WTC11 (cell line): Measurements from ENCODE around the gene CLCN6. TPM values are rescaled to one million over a fixed set of nuclear protein-coding genes. Genes with fewer than 3 reads are reported as not detected.

Source experiments
- ATF1 ChIP-seq: sonication (generic); formaldehyde crosslinking; IDR thresholded peaks from 2 replicates; pipeline ENCODE4 v1.8.1; 2023; ENCODE audit warnings: mild to moderate bottlenecking, moderate library complexity, missing genetic modification reagents
- CREB1 ChIP-seq: sonication (generic); formaldehyde crosslinking; IDR thresholded peaks from 2 replicates; pipeline ENCODE4 v1.8.0; 2023; ENCODE audit warnings: mild to moderate bottlenecking, missing genetic modification reagents
- CREM ChIP-seq: sonication (generic); formaldehyde crosslinking; IDR thresholded peaks from 2 replicates; pipeline ENCODE4 v1.8.1; 2022; ENCODE audit warnings: mild to moderate bottlenecking, missing genetic modification reagents, moderate library complexity
- CTCF ChIP-seq: fragments of 200-600 bp; IDR thresholded peaks from 2 replicates; pipeline ENCODE4 v1.8.0; 2022; ENCODE audit warnings: antibody characterized with exemption
- E2F1 ChIP-seq: sonication (generic); formaldehyde crosslinking; IDR thresholded peaks from 2 replicates; pipeline ENCODE4 v1.8.0; 2022; ENCODE audit warnings: mild to moderate bottlenecking, missing genetic modification reagents
- E2F5 ChIP-seq: sonication (generic); formaldehyde crosslinking; IDR thresholded peaks from 2 replicates; pipeline ENCODE4 v1.8.1; 2022; ENCODE audit warnings: mild to moderate bottlenecking, moderate library complexity, missing genetic modification reagents
- ERG ChIP-seq: fragments of 250-450 bp; sonication (Bioruptor Pico); IDR thresholded peaks from 2 replicates; pipeline ENCODE4 v1.8.0; 2021; ENCODE audit warnings: mild to moderate bottlenecking
- ESRRA ChIP-seq: sonication (generic); formaldehyde crosslinking; IDR thresholded peaks from 2 replicates; pipeline ENCODE4 v1.8.1; 2022; ENCODE audit warnings: mild to moderate bottlenecking, missing genetic modification reagents, borderline replicate concordance
- FOXJ3 ChIP-seq: sonication (generic); formaldehyde crosslinking; IDR thresholded peaks from 2 replicates; pipeline ENCODE4 v1.9.0; 2021; ENCODE audit warnings: missing genetic modification reagents, mild to moderate bottlenecking, borderline replicate concordance
- FOXP1 ChIP-seq: sonication (generic); formaldehyde crosslinking; IDR thresholded peaks from 2 replicates; pipeline ENCODE4 v1.8.0; 2022; ENCODE audit warnings: missing genetic modification reagents, mild to moderate bottlenecking, moderate library complexity, borderline replicate concordance
- JUN ChIP-seq: sonication (generic); formaldehyde crosslinking; IDR thresholded peaks from 2 replicates; pipeline ENCODE4 v1.8.0; 2023; ENCODE audit warnings: mild to moderate bottlenecking, missing genetic modification reagents
- MAX ChIP-seq: sonication (generic); formaldehyde crosslinking; IDR thresholded peaks from 2 replicates; pipeline ENCODE4 v1.8.0; 2022; ENCODE audit warnings: mild to moderate bottlenecking, missing genetic modification reagents
- MLX ChIP-seq: sonication (generic); formaldehyde crosslinking; IDR thresholded peaks from 2 replicates; pipeline ENCODE4 v1.8.1; 2023; ENCODE audit warnings: mild to moderate bottlenecking, missing genetic modification reagents, moderate library complexity
- NFE2L1 ChIP-seq: sonication (generic); formaldehyde crosslinking; IDR thresholded peaks from 2 replicates; pipeline ENCODE4 v1.8.1; 2023; ENCODE audit warnings: missing genetic modification reagents
- PRDM15 ChIP-seq: sonication (generic); formaldehyde crosslinking; IDR thresholded peaks from 2 replicates; pipeline ENCODE4 v1.8.0; 2022; ENCODE audit warnings: missing genetic modification reagents
- TEAD1 ChIP-seq: sonication (generic); formaldehyde crosslinking; IDR thresholded peaks from 2 replicates; pipeline ENCODE4 v1.8.0; 2022; ENCODE audit warnings: mild to moderate bottlenecking, missing genetic modification reagents
- ZBTB21 ChIP-seq: sonication (generic); formaldehyde crosslinking; IDR thresholded peaks from 2 replicates; pipeline ENCODE4 v1.8.1; 2023; ENCODE audit warnings: mild to moderate bottlenecking, missing genetic modification reagents, borderline replicate concordance
- ZMAT4 ChIP-seq: fragments of 250-450 bp; sonication (Bioruptor Pico); IDR thresholded peaks from 2 replicates; pipeline ENCODE4 v1.9.0; 2021; ENCODE audit warnings: mild to moderate bottlenecking
- ZNF532 ChIP-seq: fragments of 250-450 bp; sonication (Bioruptor Pico); IDR thresholded peaks from 2 replicates; pipeline ENCODE4 v1.9.0; 2021; ENCODE audit warnings: mild to moderate bottlenecking, borderline replicate concordance
- ZNF671 ChIP-seq: fragments of 250-450 bp; sonication (Bioruptor Pico); IDR thresholded peaks from 2 replicates; pipeline ENCODE4 v1.8.0; 2021; ENCODE audit warnings: mild to moderate bottlenecking
- ZSCAN18 ChIP-seq: fragments of 250-450 bp; sonication (Bioruptor Pico); IDR thresholded peaks from 2 replicates; pipeline ENCODE4 v2.1.2; 2022; ENCODE audit warnings: mild to moderate bottlenecking, moderate library complexity
- total RNA-seq: library from RNA; stranded (reverse); gene quantifications from 3 replicates; pipeline ENCODE4 v1.2.3, GENCODE V29; 2021

The CLCN6 gene
- total RNA-seq, 1 experiment from 2014 or later, result 22.3 TPM

- no peak for TF ChIP-seq ERG (CRISPR knock-in tag)
- TF ChIP-seq E2F1, result peak; percentile 92
- TF ChIP-seq MLX, result 0 out of 2 replicates have a peak, but pooled peaks have one; percentile 66
- no peak for TF ChIP-seq ZSCAN18 (CRISPR knock-in tag)
- no peak for TF ChIP-seq ZNF532 (CRISPR knock-in tag)
- TF ChIP-seq ATF1, result peak; percentile 88; the same call in 1 of the 2 replicates
- TF ChIP-seq MAX (CRISPR knock-in tag), result peak; percentile 81
- peak; percentile 91 for TF ChIP-seq NFE2L1
- peak; percentile 90 for TF ChIP-seq CREB1 (CRISPR knock-in tag)
- 0 out of 2 replicates have a peak, but pooled peaks have one; percentile 28 for TF ChIP-seq PRDM15
- TF ChIP-seq TEAD1 (CRISPR knock-in tag), result peak; percentile 97
- peak; percentile 97 for TF ChIP-seq JUN
- TF ChIP-seq ZNF671 (CRISPR knock-in tag), result no peak
- TF ChIP-seq ZMAT4 (CRISPR knock-in tag), result no peak
- peak; percentile 80; the same call in 1 of the 2 replicates for TF ChIP-seq CREM (CRISPR knock-in tag)
- peak; percentile 98 for TF ChIP-seq FOXP1 (CRISPR knock-in tag)
- TF ChIP-seq FOXJ3 (CRISPR knock-in tag), result no peak
- no peak for TF ChIP-seq CTCF
- no peak; the same call in 1 of the 2 replicates for TF ChIP-seq ZBTB21 (CRISPR knock-in tag)
- peak; percentile 95; the same call in 1 of the 2 replicates for TF ChIP-seq ESRRA (CRISPR knock-in tag)
- peak; percentile 92; the same call in 1 of the 2 replicates for TF ChIP-seq E2F5 (CRISPR knock-in tag)
These were observed 53.2 kb downstream of the CLCN6 start (continued) for GRCh38 chr1:11858968-11859871.
